Mesenchymal stem cell (in vitro differentiated cells and primary cell): ENCODE results near the gene ERRFI1.
A peak's percentile ranks its signal among the peaks of the same experiment; 100 is the strongest.

Experiments used
- DNase-seq: peaks from one replicate; pipeline ENCODE4 v3.0.0-alpha.2; 2013
- H2AFZ ChIP-seq: one replicate; pipeline ENCODE4 v1.6.1; 2013; ENCODE audit warnings: low read depth, mild to moderate bottlenecking, control low read depth, inconsistent platforms, low read length, moderate library complexity
- H2AK5ac ChIP-seq: 2 replicates; pipeline ENCODE4 v1.6.1; 2013; ENCODE audit warnings: low read length, moderate library complexity, mild to moderate bottlenecking, inconsistent platforms; ENCODE audit not compliant: severe bottlenecking
- H2BK120ac ChIP-seq: one replicate; pipeline ENCODE4 v1.6.1; 2013; ENCODE audit warnings: low read depth, mild to moderate bottlenecking, inconsistent platforms, low read length, moderate library complexity
- H2BK12ac ChIP-seq, 2 experiments: one replicate each; pipeline ENCODE4 v1.6.1; 2013; ENCODE audit warnings: inconsistent platforms in 2 of 2, low read length in 2 of 2, mild to moderate bottlenecking in 2 of 2, moderate library complexity in 2 of 2, control low read depth in 1 of 2
- H2BK15ac ChIP-seq: one replicate; pipeline ENCODE4 v1.6.1; 2013; ENCODE audit warnings: mild to moderate bottlenecking, low read depth, inconsistent platforms; ENCODE audit not compliant: poor library complexity, severe bottlenecking
- H2BK5ac ChIP-seq: 2 replicates; pipeline ENCODE4 v1.6.1; 2013; ENCODE audit warnings: low read depth, mild to moderate bottlenecking, low read length, control low read depth, inconsistent platforms; ENCODE audit not compliant: poor library complexity, severe bottlenecking
- H3K14ac ChIP-seq, 2 experiments: one replicate each; pipeline ENCODE4 v1.6.1; 2013; ENCODE audit warnings: inconsistent platforms in 2 of 2, low read length in 2 of 2, control low read depth in 1 of 2, mild to moderate bottlenecking in 1 of 2, moderate library complexity in 1 of 2
- H3K18ac ChIP-seq, 2 experiments: one replicate each; pipeline ENCODE4 v1.6.1; 2013; ENCODE audit warnings: inconsistent platforms in 2 of 2, low read length in 2 of 2, control low read depth in 1 of 2, low read depth in 1 of 2, mild to moderate bottlenecking in 1 of 2
- H3K23ac ChIP-seq, 2 experiments: one replicate each; pipeline ENCODE4 v1.6.1; 2013; ENCODE audit warnings: inconsistent platforms in 2 of 2, low read length in 2 of 2, mild to moderate bottlenecking in 2 of 2, moderate library complexity in 2 of 2, control low read depth in 1 of 2
- H3K27ac ChIP-seq: 2 replicates; pipeline ENCODE4 v1.5.1; 2013; ENCODE audit warnings: mild to moderate bottlenecking, moderate library complexity, low read length, control low read depth, inconsistent platforms; ENCODE audit not compliant: poor library complexity, severe bottlenecking
- H3K27me3 ChIP-seq, 2 experiments: 2 replicates each; pipeline versions ENCODE4 v1.6.1 to v1.7.0; 2013; ENCODE audit warnings: low read length in 2 of 2, mild to moderate bottlenecking in 2 of 2, moderate library complexity in 2 of 2, control low read depth in 1 of 2, inconsistent platforms in 1 of 2; ENCODE audit not compliant: control insufficient read depth in 1 of 2, insufficient read depth in 1 of 2
- H3K36me3 ChIP-seq, 2 experiments: 2 replicates each; pipeline versions ENCODE4 v1.6.1 to v1.7.0; 2013; ENCODE audit warnings: low read length in 2 of 2, control low read depth in 1 of 2, inconsistent platforms in 1 of 2, low read depth in 1 of 2, mild to moderate bottlenecking in 1 of 2; ENCODE audit not compliant: insufficient read depth in 2 of 2, control insufficient read depth in 1 of 2
- H3K4ac ChIP-seq, 2 experiments: one replicate each; pipeline ENCODE4 v1.6.1; 2013; ENCODE audit warnings: inconsistent platforms in 2 of 2, low read length in 2 of 2, mild to moderate bottlenecking in 2 of 2, moderate library complexity in 2 of 2, control low read depth in 1 of 2, low read depth in 1 of 2
- H3K4me1 ChIP-seq: 2 replicates; pipeline ENCODE4 v1.6.1; 2013; ENCODE audit warnings: low read depth, low read length, control low read depth; ENCODE audit not compliant: control insufficient read depth, insufficient read depth
- H3K4me2 ChIP-seq: 2 replicates; pipeline ENCODE4 v1.6.1; 2013; ENCODE audit warnings: low read length, mild to moderate bottlenecking, inconsistent platforms; ENCODE audit not compliant: poor library complexity, severe bottlenecking
- H3K4me3 ChIP-seq, 2 experiments: 2 replicates each; pipeline versions ENCODE4 v1.5.1 to v1.7.0; 2013; ENCODE audit warnings: low read length in 2 of 2, mild to moderate bottlenecking in 2 of 2, control low read depth in 1 of 2, low read depth in 1 of 2; ENCODE audit not compliant: insufficient read depth in 1 of 2
- H3K79me1 ChIP-seq: replicated peaks from 2 replicates; pipeline ENCODE4 v1.6.1; 2013; ENCODE audit warnings: mild to moderate bottlenecking, control low read depth, low read length, inconsistent platforms; ENCODE audit not compliant: poor library complexity, severe bottlenecking
- H3K9ac ChIP-seq: 2 replicates; pipeline ENCODE4 v1.7.0; 2013; ENCODE audit warnings: mild to moderate bottlenecking, low read length, moderate library complexity
- H3K9me3 ChIP-seq: 2 replicates; pipeline ENCODE4 v1.7.0; 2013; ENCODE audit warnings: mild to moderate bottlenecking, low read length; ENCODE audit not compliant: control insufficient read depth
- H4K8ac ChIP-seq: one replicate; pipeline ENCODE4 v1.6.1; 2013; ENCODE audit warnings: inconsistent platforms, mild to moderate bottlenecking, low read length, moderate library complexity
- H4K91ac ChIP-seq: one replicate; pipeline ENCODE4 v1.6.1; 2013; ENCODE audit warnings: mild to moderate bottlenecking, low read length, inconsistent platforms
- WGBS: methylation state at CpG from one replicate; pipeline ENCODE4 v1.1.7; 2013; ENCODE audit warnings: mixed read lengths; 5-methylcytosine and 5-hydroxymethylcytosine counted together

ERRFI1 gene

GRCh38 chr1:8035289-8035688 lies 9.2 kb upstream of the ERRFI1 start:
- H3K9me3 ChIP-seq, result no peaks in the 10 kb centered on the region
- peaks cover 3% of the 10 kb centered on the region for H3K4me1 ChIP-seq
- no peak overlapping the region for H3K27ac ChIP-seq
- H3K4me2 ChIP-seq, result no peak overlapping the region
- 90% methylated on average over 3 of the region's 4 CpGs for WGBS
- H4K8ac ChIP-seq, result no peak overlapping the region
- H4K91ac ChIP-seq, result no peak overlapping the region
- no peak overlapping the region for H2BK5ac ChIP-seq
- H3K23ac ChIP-seq, result no peak overlapping the region
- no peak overlapping the region for H3K14ac ChIP-seq
- H3K18ac ChIP-seq, result no peak overlapping the region
- no peaks in the 10 kb centered on the region for H3K27me3 ChIP-seq
- H2AK5ac ChIP-seq, result peak overlapping the region; percentile 47
- no peak overlapping the region for H3K9ac ChIP-seq
- no peak overlapping the region for H2AFZ ChIP-seq
- no peak for DNase-seq
- H3K79me1 ChIP-seq, result no peaks in the 10 kb centered on the region
- H3K4ac ChIP-seq, result peak overlapping the region in 1 of 2 experiments; percentile 26
- peak overlapping the region; percentile 20 to 95 for H2BK12ac ChIP-seq
- H2BK15ac ChIP-seq, result no peak overlapping the region
- no peaks in the 10 kb centered on the region for H3K36me3 ChIP-seq
- H2BK120ac ChIP-seq, result no peak overlapping the region
- H3K4me3 ChIP-seq, result no peak overlapping the region

- Histone ChIP-seq H2BK12ac (peak overlapping the region; percentile 89), H2AK5ac (peak overlapping the region; percentile 44), H4K91ac (peak overlapping the region; percentile 57), H3K27ac (no peak overlapping the region), H3K9me3 (no peaks in the 10 kb centered on the region), H2BK15ac (no peak overlapping the region), H3K14ac (no peak overlapping the region), H3K27me3 (no peaks in the 10 kb centered on the region), H3K4me3 (no peak overlapping the region), H4K8ac (peak overlapping the region; percentile 80), H3K79me1 (no peaks in the 10 kb centered on the region), H3K9ac (no peak overlapping the region), H2BK5ac (no peak overlapping the region), H2BK120ac (no peak overlapping the region), H2AFZ (no peak overlapping the region), H3K23ac (no peak overlapping the region), H3K18ac (peak overlapping the region in 1 of 2 experiments; percentile 54), H3K36me3 (no peaks in the 10 kb centered on the region), H3K4me2 (no peak overlapping the region), H3K4me1 (peaks cover 3% of the 10 kb centered on the region), H3K4ac (no peak overlapping the region)
- 92% methylated on average over 4 of the region's 6 CpGs for WGBS
- no peak for DNase-seq
These were observed 7.2 kb upstream of the ERRFI1 start for GRCh38 chr1:8033322-8033721.

- Histone ChIP-seq H2AFZ (no peak overlapping the region), H3K18ac (no peak overlapping the region), H3K79me1 (no peaks in the 10 kb centered on the region), H4K91ac (no peak overlapping the region), H3K27me3 (no peaks in the 10 kb centered on the region), H3K27ac (no peak overlapping the region), H3K23ac (no peak overlapping the region), H3K9me3 (no peaks in the 10 kb centered on the region), H3K4me1 (peaks cover 3% of the 10 kb centered on the region), H4K8ac (no peak overlapping the region), H3K36me3 (no peaks in the 10 kb centered on the region), H3K14ac (no peak overlapping the region), H2AK5ac (no peak overlapping the region), H2BK120ac (no peak overlapping the region), H2BK15ac (no peak overlapping the region), H2BK12ac (no peak overlapping the region), H3K4me2 (no peak overlapping the region), H3K9ac (no peak overlapping the region), H3K4me3 (no peak overlapping the region), H2BK5ac (no peak overlapping the region), H3K4ac (no peak overlapping the region)
- 69% methylated on average over 3 of the region's 3 CpGs for WGBS
- DNase-seq, result no peak
These were observed 6.3 kb upstream of the ERRFI1 start for GRCh38 chr1:8032366-8032910.

- no peak overlapping the region for H3K23ac ChIP-seq
- H3K14ac ChIP-seq, result no peak overlapping the region
- H3K18ac ChIP-seq, result no peak overlapping the region
- no peak overlapping the region for H2BK120ac ChIP-seq
- no peak overlapping the region for H4K8ac ChIP-seq
- no peak overlapping the region for H2BK15ac ChIP-seq
- H3K9ac ChIP-seq, result no peak overlapping the region
- H3K4ac ChIP-seq, result no peak overlapping the region
- no peak overlapping the region for H3K4me2 ChIP-seq
- no peak overlapping the region for H3K4me3 ChIP-seq
- no peaks in the 10 kb centered on the region for H3K79me1 ChIP-seq
- H3K27ac ChIP-seq, result no peak overlapping the region
- H4K91ac ChIP-seq, result no peak overlapping the region
- no peaks in the 10 kb centered on the region for H3K27me3 ChIP-seq
- WGBS, result 88% methylated on average over 6 of the region's 9 CpGs
- H3K4me1 ChIP-seq, result peaks cover 14% of the 10 kb centered on the region
- H2AK5ac ChIP-seq, result no peak overlapping the region
- no peak overlapping the region for H2BK12ac ChIP-seq
- peak; percentile 69 for DNase-seq
- H2BK5ac ChIP-seq, result no peak overlapping the region
- no peaks in the 10 kb centered on the region for H3K36me3 ChIP-seq
- no peaks in the 10 kb centered on the region for H3K9me3 ChIP-seq
- no peak overlapping the region for H2AFZ ChIP-seq
These were observed 5.2 kb upstream of the ERRFI1 start for GRCh38 chr1:8031176-8031785.
